ENCODE measurements around the gene FBXO44.
A peak's percentile ranks its signal among the peaks of the same experiment; 100 is the strongest.

Gene FBXO44

GRCh38 chr1:11691928-11692711 is 37.4 kb downstream of the FBXO44 start:
- no peak for DNase-seq

GRCh38 chr1:11693024-11693590 is 38.4 kb downstream of the FBXO44 start:
- DNase-seq: no peak

- no peak for DNase-seq
Measured at GRCh38 chr1:11693917-11694316, 39.2 kb downstream of the FBXO44 start.

GRCh38 chr1:11695861-11696260 is 41.2 kb downstream of the FBXO44 start:
- DNase-seq: no peak

GRCh38 chr1:11697188-11697892 is 42.7 kb downstream of the FBXO44 start:
- DNase-seq: no peak

GRCh38 chr1:11697893-11698210 is 43.2 kb downstream of the FBXO44 start:
- no peak for DNase-seq

GRCh38 chr1:11700601-11701467 is 46.2 kb downstream of the FBXO44 start:
- DNase-seq: no peak

- no peak for DNase-seq
Measured at GRCh38 chr1:11701551-11701961, 46.9 kb downstream of the FBXO44 start.

GRCh38 chr1:11701981-11702803 is 47.5 kb downstream of the FBXO44 start:
- no peak for DNase-seq

GRCh38 chr1:11703357-11704193 is 48.9 kb downstream of the FBXO44 start:
- DNase-seq: no peak

- DNase-seq: no peak
Measured at GRCh38 chr1:11704194-11704529, 49.5 kb downstream of the FBXO44 start.

GRCh38 chr1:11704691-11705475 is 50.2 kb downstream of the FBXO44 start:
- no peak for DNase-seq

- no peak for DNase-seq
Measured at GRCh38 chr1:11705596-11705995, 50.9 kb downstream of the FBXO44 start.

GRCh38 chr1:11706292-11706691 is 51.6 kb downstream of the FBXO44 start:
- DNase-seq: no peak

- DNase-seq: peak; percentile 93
Measured at GRCh38 chr1:11707621-11708276, 53.1 kb downstream of the FBXO44 start.

- no peak for DNase-seq
Measured at GRCh38 chr1:11708554-11709350, 54.1 kb downstream of the FBXO44 start.

- DNase-seq: no peak
Measured at GRCh38 chr1:11711490-11711889, 56.8 kb downstream of the FBXO44 start.

GRCh38 chr1:11712285-11712684 is 57.6 kb downstream of the FBXO44 start:
- no peak for DNase-seq

All from NCI-H1105 (cell line).